Tibial nerve (tissue), 4 donors: Measurements from ENCODE around the gene DGKI.

Source experiments
- EP300 ChIP-seq, 2 donors: sonication (generic); formaldehyde crosslinking; IDR thresholded peaks; one replicate each; pipeline ENCODE4 v1.6.1; 2017; ENCODE audit warnings: antibody characterized with exemption in 2 of 2, mild to moderate bottlenecking in 1 of 2
- POLR2A ChIP-seq, 2 donors: fragments of 450-650 bp; IDR thresholded peaks; one replicate each; pipeline ENCODE4 v1.6.1; 2017; ENCODE audit warnings: antibody characterized with exemption in 2 of 2, mild to moderate bottlenecking in 2 of 2, moderate library complexity in 2 of 2
- TF ChIP-seq, protein P1 (sequence below), 5 experiments: fragments of 200-600 bp in 3 of 5; fragments of 450-650 bp in 2 of 5; sonication (generic) in 3 of 5; IDR thresholded peaks; one replicate each; pipeline ENCODE4 v1.5.1; 2016 to 2019; ENCODE audit warnings: antibody characterized with exemption in 5 of 5, mild to moderate bottlenecking in 3 of 5, moderate library complexity in 2 of 5

DNA sequence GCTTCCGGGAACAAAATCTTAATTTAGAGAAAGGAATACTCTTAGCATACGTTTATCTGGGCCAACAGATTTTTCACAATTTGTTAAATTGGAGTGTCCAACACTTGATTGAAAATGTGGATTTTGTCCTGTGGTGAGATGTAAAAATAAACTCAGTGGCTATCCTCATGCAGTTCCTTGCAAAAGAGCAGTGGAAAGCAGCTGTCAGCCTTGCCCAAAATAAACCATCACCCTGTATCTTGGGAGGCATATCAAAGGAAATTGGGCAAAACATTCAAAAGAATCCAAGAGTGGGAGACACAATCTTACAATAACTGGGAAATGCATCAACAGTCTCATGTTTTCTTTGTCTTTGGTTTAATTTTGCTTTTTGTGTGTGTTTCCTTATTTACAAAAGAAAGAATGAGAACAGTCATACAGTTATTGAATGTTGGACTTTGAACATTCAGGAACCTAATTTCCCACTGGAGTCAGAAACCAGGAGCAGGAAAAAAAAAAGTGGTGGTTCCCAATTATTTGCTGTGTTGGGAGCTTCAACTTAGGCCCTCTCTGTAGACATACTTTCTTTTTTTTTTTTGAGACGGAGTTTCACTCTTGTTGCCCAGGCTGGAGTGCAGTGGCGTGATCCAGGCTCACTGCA lies 44.4 kb upstream of the DGKI start:
- TF ChIP-seq, protein P1, sequence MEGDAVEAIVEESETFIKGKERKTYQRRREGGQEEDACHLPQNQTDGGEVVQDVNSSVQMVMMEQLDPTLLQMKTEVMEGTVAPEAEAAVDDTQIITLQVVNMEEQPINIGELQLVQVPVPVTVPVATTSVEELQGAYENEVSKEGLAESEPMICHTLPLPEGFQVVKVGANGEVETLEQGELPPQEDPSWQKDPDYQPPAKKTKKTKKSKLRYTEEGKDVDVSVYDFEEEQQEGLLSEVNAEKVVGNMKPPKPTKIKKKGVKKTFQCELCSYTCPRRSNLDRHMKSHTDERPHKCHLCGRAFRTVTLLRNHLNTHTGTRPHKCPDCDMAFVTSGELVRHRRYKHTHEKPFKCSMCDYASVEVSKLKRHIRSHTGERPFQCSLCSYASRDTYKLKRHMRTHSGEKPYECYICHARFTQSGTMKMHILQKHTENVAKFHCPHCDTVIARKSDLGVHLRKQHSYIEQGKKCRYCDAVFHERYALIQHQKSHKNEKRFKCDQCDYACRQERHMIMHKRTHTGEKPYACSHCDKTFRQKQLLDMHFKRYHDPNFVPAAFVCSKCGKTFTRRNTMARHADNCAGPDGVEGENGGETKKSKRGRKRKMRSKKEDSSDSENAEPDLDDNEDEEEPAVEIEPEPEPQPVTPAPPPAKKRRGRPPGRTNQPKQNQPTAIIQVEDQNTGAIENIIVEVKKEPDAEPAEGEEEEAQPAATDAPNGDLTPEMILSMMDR (IDR thresholded peaks at IDR 0.05) = no peak
- TF ChIP-seq EP300 (IDR thresholded peaks at IDR 0.05) (no peak), POLR2A (IDR thresholded peaks at IDR 0.05) (no peak)
